Activated CD8-positive, alpha-beta T cell treated with anti-CD3 and anti-CD28 coated beads for 36 hours (primary cell): ENCODE data around the gene PPM1B. TPM values are rescaled to one million over a fixed set of nuclear protein-coding genes. Genes with fewer than 3 reads are reported as not detected.

Source experiments
- ATAC-seq: fragments of 200-7000 bp; cut with Tn5 transposase; one replicate; pipeline ENCODE4 v1.10.0; 2021; ENCODE audit warnings: mild to moderate bottlenecking, moderate library complexity
- CTCF ChIA-PET: fragments of 350-600 bp; sonication (Branson Sonifier 250); formaldehyde crosslinking; loops from one replicate; lab custom pipeline; 2021; ENCODE audit warnings: antibody characterized with exemption; lab: Charles Lee
- POLR2A ChIA-PET: fragments of 350-600 bp; sonication (Branson Sonifier 250); formaldehyde crosslinking; loops from one replicate; lab custom pipeline; 2021; ENCODE audit warnings: antibody characterized with exemption; lab: Charles Lee
- DNase-seq: peaks from one replicate; pipeline ENCODE4 v3.0.0-alpha.2; 2020
- H3K27ac Mint-ChIP-seq: one replicate; pipeline ENCODE4 v1.8.0; 2021; ENCODE audit warnings: mild to moderate bottlenecking, mixed read lengths
- H3K27me3 Mint-ChIP-seq: one replicate; pipeline ENCODE4 v1.8.0; 2021; ENCODE audit warnings: mixed read lengths
- H3K36me3 Mint-ChIP-seq: one replicate; pipeline ENCODE4 v1.8.0; 2021; ENCODE audit warnings: low read depth, mixed read lengths
- H3K4me1 Mint-ChIP-seq: one replicate; pipeline ENCODE4 v1.8.0; 2021; ENCODE audit warnings: low read depth, mixed read lengths
- H3K4me3 Mint-ChIP-seq: one replicate; pipeline ENCODE4 v1.8.0; 2021; ENCODE audit warnings: mild to moderate bottlenecking, moderate library complexity, mixed read lengths
- H3K9me3 Mint-ChIP-seq: one replicate; pipeline ENCODE4 v1.8.0; 2021; ENCODE audit warnings: mixed read lengths
- CTCF ChIP-seq: fragments of 200-600 bp; IDR thresholded peaks from one replicate; pipeline ENCODE4 v1.8.0; 2022; ENCODE audit warnings: antibody characterized with exemption, mild to moderate bottlenecking
- intact Hi-C: fragments of 100-400 bp; cut with micrococcal nuclease; formaldehyde crosslinking; loops from one replicate; pipeline ENCODE4 v1.10.0; 2022
- total RNA-seq, 2 experiments: library from RNA; stranded (reverse); gene quantifications; one replicate each; pipeline ENCODE4 v1.2.3, GENCODE V29; 2021

Gene PPM1B
- total RNA-seq, 2 experiments from 2014 or later = 37.1 to 40.7 TPM

GRCh38 chr2:44280869-44281268, 112.2 kb downstream of the PPM1B start:
- no peak for ATAC-seq
- Mint-ChIP-seq H3K36me3 (no peaks in the 10 kb centered on the region), H3K9me3 (no peaks in the 10 kb centered on the region), H3K4me1 (no peaks in the 10 kb centered on the region), H3K4me3 (no peak overlapping the region), H3K27me3 (no peaks in the 10 kb centered on the region), H3K27ac (no peak overlapping the region)
- TF ChIP-seq CTCF = no peak
- CTCF ChIA-PET = interaction anchor here (0.6 kb wide), 1 partner anchor 16 kb away, joined by 3 read pairs; no protein-coding TSS in a partner anchor
- no peak for DNase-seq
- POLR2A ChIA-PET = no interaction called here
- intact Hi-C loops = no loop called here

Other genes starting within 250 kb of the PPM1B start
- gene LRPPRC, start 172.9 kb upstream of the PPM1B start, total RNA-seq = 100 to 1,000 TPM; 207 to 225 TPM
- gene SLC3A1, start 106.6 kb downstream of the PPM1B start, total RNA-seq = under 1 TPM in 1 of 2 experiments, not detected in 1; 0.38 TPM
- 10 to 100 TPM; 25.0 to 25.2 TPM for gene PREPL, start 192.6 kb downstream of the PPM1B start, total RNA-seq
- gene CAMKMT, start 193.1 kb downstream of the PPM1B start, total RNA-seq = 10 to 100 TPM; 12.1 to 14.1 TPM